AG04449 (cell line): ENCODE measurements around the gene IFITM5.

Experiments used
- CTCF ChIA-PET: fragments of 350-600 bp; formaldehyde crosslinking; extraction: SDS; loops from one replicate; lab custom pipeline; 2021; ENCODE audit warnings: antibody characterized with exemption; lab: Yijun Ruan, JAX
- POLR2A ChIA-PET: fragments of 400-600, 350-600 bp; formaldehyde crosslinking; extraction: SDS; loops from one replicate; lab custom pipeline; 2020; ENCODE audit warnings: antibody characterized with exemption, inconsistent platforms; lab: Yijun Ruan, JAX
- DNase-seq: peaks from one replicate; pipeline ENCODE4 v3.0.0-alpha.2; 2010; ENCODE audit warnings: low read depth, low spot score
- H3K4me3 ChIP-seq: 2 replicates; pipeline ENCODE4 v1.5.1; 2011; ENCODE audit warnings: low read depth, mild to moderate bottlenecking, control low read depth, low read length
- TF ChIP-seq, protein P1 (sequence below): IDR thresholded peaks from one replicate; pipeline ENCODE4 v1.5.1; 2011; ENCODE audit warnings: mild to moderate bottlenecking, moderate library complexity, low read length, control low read depth, inconsistent platforms; ENCODE audit not compliant: insufficient read depth; ENCODE audit errors: missing control alignments

The IFITM5 gene

DNA sequence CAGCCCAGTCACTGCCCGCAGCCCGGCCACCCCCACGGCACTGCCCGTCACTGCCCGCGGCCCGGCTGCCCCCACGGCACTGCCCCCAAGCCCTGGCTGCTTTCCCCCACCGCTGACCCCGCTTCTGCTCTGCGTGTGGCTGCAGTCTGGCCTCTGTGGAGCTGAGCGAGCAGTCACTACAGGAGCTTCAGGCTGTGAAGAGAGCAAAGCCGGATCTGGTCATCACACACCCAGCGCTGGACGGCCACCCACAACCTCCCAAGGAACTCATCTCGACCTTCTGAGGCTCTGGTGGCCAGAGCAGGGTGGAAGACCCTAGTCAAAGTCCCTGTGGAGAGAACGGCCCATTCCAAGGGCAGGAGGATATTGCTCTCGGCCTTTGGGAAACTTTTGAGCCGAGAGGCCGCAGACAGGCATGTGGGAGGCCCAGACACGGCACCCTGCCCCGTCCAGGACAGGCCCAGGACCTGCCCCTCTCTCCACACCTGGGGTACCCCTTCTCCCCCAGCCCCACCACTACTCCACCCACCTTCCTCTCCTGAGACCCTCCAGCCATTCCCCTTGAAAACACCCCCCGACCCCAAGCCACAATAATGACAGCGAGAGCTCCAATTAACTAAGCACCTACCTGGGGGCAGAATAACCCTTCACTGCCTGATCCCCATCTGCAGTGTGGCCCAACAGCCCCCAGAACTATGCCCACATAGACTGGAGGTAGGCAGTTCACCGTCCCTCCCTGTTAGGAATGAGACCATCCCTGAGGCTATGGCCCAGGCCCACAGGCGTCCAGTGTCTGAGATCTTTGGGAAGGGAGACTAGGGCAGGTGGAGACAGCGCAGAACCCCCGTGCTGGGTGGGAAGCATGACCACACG is 14.1 kb downstream of the IFITM5 start:
- TF ChIP-seq, protein P1, sequence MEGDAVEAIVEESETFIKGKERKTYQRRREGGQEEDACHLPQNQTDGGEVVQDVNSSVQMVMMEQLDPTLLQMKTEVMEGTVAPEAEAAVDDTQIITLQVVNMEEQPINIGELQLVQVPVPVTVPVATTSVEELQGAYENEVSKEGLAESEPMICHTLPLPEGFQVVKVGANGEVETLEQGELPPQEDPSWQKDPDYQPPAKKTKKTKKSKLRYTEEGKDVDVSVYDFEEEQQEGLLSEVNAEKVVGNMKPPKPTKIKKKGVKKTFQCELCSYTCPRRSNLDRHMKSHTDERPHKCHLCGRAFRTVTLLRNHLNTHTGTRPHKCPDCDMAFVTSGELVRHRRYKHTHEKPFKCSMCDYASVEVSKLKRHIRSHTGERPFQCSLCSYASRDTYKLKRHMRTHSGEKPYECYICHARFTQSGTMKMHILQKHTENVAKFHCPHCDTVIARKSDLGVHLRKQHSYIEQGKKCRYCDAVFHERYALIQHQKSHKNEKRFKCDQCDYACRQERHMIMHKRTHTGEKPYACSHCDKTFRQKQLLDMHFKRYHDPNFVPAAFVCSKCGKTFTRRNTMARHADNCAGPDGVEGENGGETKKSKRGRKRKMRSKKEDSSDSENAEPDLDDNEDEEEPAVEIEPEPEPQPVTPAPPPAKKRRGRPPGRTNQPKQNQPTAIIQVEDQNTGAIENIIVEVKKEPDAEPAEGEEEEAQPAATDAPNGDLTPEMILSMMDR = no peak
- DNase-seq = no peak
- no peak overlapping the region for H3K4me3 ChIP-seq
- CTCF ChIA-PET = interaction anchor here (1.7 to 2.7 kb wide), 2 partner anchors 20 to 34 kb away, joined by 6 read pairs; no protein-coding TSS in a partner anchor
- POLR2A ChIA-PET = no interaction called here

DNA sequence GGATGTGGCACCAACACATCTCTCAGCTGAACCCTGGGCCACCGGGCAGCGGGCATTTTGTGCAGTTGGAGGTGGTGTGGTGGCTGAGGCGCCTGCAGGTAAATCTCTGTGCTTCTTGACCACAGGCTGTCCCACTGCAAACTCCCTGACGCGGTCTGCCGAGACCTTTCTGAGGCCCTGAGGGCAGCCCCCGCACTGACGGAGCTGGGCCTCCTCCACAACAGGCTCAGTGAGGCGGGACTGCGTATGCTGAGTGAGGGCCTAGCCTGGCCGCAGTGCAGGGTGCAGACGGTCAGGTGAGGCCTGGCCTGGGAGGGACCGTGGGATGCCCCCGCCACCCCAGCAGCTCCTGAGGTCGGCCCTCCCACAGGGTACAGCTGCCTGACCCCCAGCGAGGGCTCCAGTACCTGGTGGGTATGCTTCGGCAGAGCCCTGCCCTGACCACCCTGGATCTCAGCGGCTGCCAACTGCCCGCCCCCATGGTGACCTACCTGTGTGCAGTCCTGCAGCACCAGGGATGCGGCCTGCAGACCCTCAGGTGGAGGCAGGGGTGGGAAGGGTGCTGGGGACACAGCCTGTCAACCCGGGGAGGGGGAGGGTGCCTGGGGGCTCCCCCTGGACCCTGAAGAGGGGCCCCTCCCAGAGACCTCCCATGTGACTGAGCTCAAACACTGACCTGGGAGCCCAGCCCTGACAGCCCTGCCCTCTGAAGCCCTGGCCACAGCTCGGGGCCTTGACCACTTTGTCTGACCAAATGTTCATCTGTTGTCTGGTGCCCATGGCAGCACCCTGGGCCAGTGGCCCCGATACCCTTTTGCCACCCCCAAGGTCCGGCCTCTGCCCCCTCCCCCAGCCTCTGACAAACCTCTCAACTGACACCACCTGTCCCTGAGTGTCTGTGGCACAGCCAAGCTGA is 15.0 kb downstream of the IFITM5 start:
- H3K4me3 ChIP-seq = no peak overlapping the region
- ChIA-PET POLR2A (no interaction called here), CTCF (interaction anchor here (0.7 to 2.7 kb wide), 3 partner anchors 21 to 33 kb away, joined by 5 to 6 read pairs (median 6); no protein-coding TSS in a partner anchor)
- no peak for DNase-seq
- TF ChIP-seq, protein P1 = no peak

DNA sequence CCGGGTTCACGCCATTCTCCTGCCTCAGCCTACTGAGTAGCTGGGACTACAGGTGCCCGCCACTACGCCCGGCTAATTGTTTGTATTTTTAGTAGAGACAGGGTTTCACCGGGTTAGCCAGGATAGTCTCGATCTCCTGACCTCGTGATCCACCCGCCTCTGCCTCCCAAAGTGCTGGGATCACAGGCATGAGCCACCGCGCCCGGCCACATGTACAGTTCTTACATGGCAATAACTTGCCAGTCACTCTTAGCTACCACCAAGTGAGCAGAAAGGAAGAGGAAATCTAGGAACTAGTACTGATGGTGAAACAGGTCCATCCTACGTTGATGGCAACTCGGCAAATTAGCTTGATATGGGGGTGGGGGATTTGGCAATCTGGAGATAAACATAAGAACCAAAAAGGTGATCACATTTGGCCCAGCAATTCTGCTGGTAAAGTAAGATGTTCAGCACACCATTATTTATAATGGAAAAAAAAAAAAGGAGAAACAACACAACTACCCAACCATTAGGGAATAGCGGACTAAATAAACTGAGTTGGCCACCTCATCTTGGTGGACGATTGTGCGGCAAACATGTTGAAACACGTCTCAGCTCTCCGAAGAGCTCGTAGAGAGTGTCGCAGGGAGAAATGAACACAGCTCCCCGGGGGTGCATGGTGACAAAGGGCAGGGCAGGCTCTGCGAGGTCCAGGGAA is 15.8 kb downstream of the IFITM5 start:
- DNase-seq = no peak
- H3K4me3 ChIP-seq = no peak overlapping the region
- CTCF ChIA-PET = interaction anchor here (0.7 to 1.0 kb wide), 2 partner anchors 22 to 32 kb away, joined by 5 to 6 read pairs; no protein-coding TSS in a partner anchor
- POLR2A ChIA-PET = no interaction called here
- TF ChIP-seq, protein P1 = no peak

DNA sequence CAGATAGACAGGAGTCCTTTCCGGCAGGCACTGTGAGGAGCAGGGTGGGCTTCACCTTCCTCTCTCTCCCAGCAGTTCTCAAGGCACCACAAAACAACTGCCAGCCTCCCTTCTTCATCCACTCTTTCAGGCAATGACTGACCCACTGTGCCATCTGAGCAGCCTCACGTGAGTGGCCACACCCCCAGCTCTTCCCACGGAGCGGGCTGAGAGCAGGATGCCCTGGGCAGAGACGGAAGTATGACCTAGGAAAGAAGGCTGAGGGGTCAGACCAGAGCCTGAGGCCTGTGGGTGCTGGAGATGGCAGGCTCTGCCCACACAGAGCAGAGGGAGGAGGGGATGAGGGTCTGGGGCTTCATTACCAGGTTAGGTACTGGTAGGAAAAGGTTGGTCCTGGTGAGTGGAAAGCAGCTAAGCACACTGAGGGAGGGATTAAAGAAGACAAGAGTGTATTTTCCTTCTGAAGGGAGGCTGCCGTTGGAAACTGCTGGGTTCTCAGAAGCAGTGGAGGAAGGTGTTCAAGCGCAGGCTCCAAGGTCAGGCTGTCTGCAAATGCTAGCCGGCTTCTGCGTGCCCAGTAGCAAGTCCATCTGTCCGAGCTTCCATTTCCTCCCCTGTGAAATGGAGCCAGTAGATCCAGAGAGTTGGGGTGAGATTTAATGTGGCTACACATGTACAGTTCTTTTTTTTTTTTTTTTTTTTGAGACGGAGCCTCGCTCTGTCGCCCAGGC is 16.5 kb downstream of the IFITM5 start:
- no peak for DNase-seq
- CTCF ChIA-PET = interaction anchor here (1.0 kb wide), 1 partner anchor 31 kb away, joined by 5 read pairs; no protein-coding TSS in a partner anchor
- TF ChIP-seq, protein P1 = no peak
- POLR2A ChIA-PET = no interaction called here
- H3K4me3 ChIP-seq = no peak overlapping the region

DNA sequence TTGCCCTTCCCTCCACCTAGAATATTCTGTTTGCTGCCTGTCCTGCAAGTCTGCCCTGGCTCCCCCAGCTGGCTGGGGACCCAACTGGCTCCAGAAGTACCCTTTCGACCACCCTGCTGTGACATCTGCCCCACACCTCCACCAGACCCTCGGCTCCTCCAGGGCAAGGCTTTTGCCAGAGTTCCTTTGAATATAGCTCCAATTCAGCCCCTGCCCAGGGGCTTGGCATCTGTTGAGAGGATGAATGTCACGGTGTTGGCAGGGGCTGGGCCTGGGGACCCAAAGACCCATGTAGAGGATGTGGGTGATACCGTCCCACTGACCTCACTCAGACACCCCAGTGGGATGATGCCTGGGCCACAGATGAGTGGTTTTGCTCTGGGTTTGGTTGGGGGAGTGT is 17.2 kb downstream of the IFITM5 start:
- no peak for DNase-seq
- ChIA-PET POLR2A (no interaction called here), CTCF (interaction anchor here (1.4 kb wide), 1 partner anchor 80 kb away, joined by 4 read pairs; no protein-coding TSS in a partner anchor)
- H3K4me3 ChIP-seq = no peak overlapping the region
- TF ChIP-seq, protein P1 = no peak
